T-cell (primary cell): ENCODE data around the gene ZBED5. TPM values are rescaled to one million over a fixed set of nuclear protein-coding genes. Genes with fewer than 3 reads are reported as not detected.

ENCODE experiments used
- ATAC-seq, 4 experiments: fragments of 200-7000 bp in 3 of 4; fragments of 150-1000 bp in 1 of 4; cut with Tn5 transposase; replicated peaks in 1 of 4; 1 replicate in 3 of 4; 2 replicates in 1 of 4; pipeline ENCODE4 v1.10.0; 2021; ENCODE audit warnings: moderate library complexity in 3 of 4, mild to moderate bottlenecking in 2 of 4, moderate number of reproducible peaks in 1 of 4
- CTCF ChIA-PET, 2 donors: fragments of 300-600 bp; sonication (Branson Sonifier 250); formaldehyde crosslinking; loops; one replicate each; lab custom pipeline; 2022; ENCODE audit warnings: antibody characterized with exemption in 2 of 2; lab: Charles Lee
- POLR2A ChIA-PET, 2 donors: fragments of 300-600 bp; sonication (Branson Sonifier 250); formaldehyde crosslinking; loops; one replicate each; lab custom pipeline; 2022; ENCODE audit warnings: antibody characterized with exemption in 2 of 2; lab: Charles Lee
- DNase-seq, 35 experiments: peaks; one replicate each; pipeline versions ENCODE4 v3.0.0 to v3.0.0-alpha.2; 2013 to 2023
- H3K27ac ChIP-seq: one replicate; pipeline ENCODE4 v1.5.1; 2013; ENCODE audit warnings: low read length
- H3K27me3 ChIP-seq, 2 experiments: replicated peaks in 1 of 2; 1 replicate in 1 of 2; 2 replicates in 1 of 2; pipeline versions ENCODE4 v1.6.1 to v1.7.0; 2013; ENCODE audit warnings: low read length in 1 of 2, mixed read lengths in 1 of 2; ENCODE audit not compliant: control insufficient read depth in 2 of 2, insufficient read depth in 2 of 2; ENCODE audit errors: extremely low read depth in 1 of 2
- H3K36me3 ChIP-seq, 2 donors: 1 replicate in 1 of 2; 2 replicates in 1 of 2; pipeline versions ENCODE4 v1.6.1 to v1.7.0; 2013; ENCODE audit warnings: low read length in 1 of 2; ENCODE audit not compliant: control insufficient read depth in 2 of 2, insufficient read depth in 1 of 2; ENCODE audit errors: extremely low read depth in 1 of 2
- H3K4me1 ChIP-seq, 2 experiments: 1 replicate in 1 of 2; 2 replicates in 1 of 2; pipeline versions ENCODE4 v1.6.1 to v1.7.0; 2013; ENCODE audit warnings: low read length in 2 of 2, mixed read lengths in 1 of 2; ENCODE audit not compliant: insufficient read depth in 2 of 2, control insufficient read depth in 1 of 2; ENCODE audit errors: extremely low read depth in 1 of 2
- H3K4me3 ChIP-seq, 2 donors: 1 replicate in 1 of 2; 2 replicates in 1 of 2; pipeline versions ENCODE4 v1.5.1 to v1.7.0; 2013; ENCODE audit warnings: mild to moderate bottlenecking in 2 of 2, low read length in 1 of 2, moderate library complexity in 1 of 2; ENCODE audit not compliant: control insufficient read depth in 1 of 2; ENCODE audit errors: extremely low read depth in 1 of 2
- H3K9me3 ChIP-seq: 2 replicates; pipeline ENCODE4 v1.7.0; 2013
- H3K27ac Mint-ChIP-seq, 2 donors: one replicate each; pipeline ENCODE4 v1.8.0; 2020 to 2021; ENCODE audit warnings: mild to moderate bottlenecking in 2 of 2, mixed read lengths in 2 of 2
- H3K27me3 Mint-ChIP-seq, 2 donors: one replicate each; pipeline ENCODE4 v1.8.0; 2021 to 2022; ENCODE audit warnings: mixed read lengths in 2 of 2
- H3K36me3 Mint-ChIP-seq: one replicate; pipeline ENCODE4 v1.8.0; 2021; ENCODE audit warnings: mixed read lengths
- H3K4me1 Mint-ChIP-seq, 3 donors: one replicate each; pipeline ENCODE4 v1.8.0; 2020 to 2022; ENCODE audit warnings: mixed read lengths in 3 of 3, mild to moderate bottlenecking in 1 of 3
- H3K4me3 Mint-ChIP-seq, 3 donors: one replicate each; pipeline ENCODE4 v1.8.0; 2020 to 2022; ENCODE audit warnings: mild to moderate bottlenecking in 3 of 3, mixed read lengths in 3 of 3, moderate library complexity in 3 of 3
- H3K9me3 Mint-ChIP-seq, 3 donors: one replicate each; pipeline ENCODE4 v1.8.0; 2020 to 2022; ENCODE audit warnings: mixed read lengths in 3 of 3
- whole genome bisulfite sequencing: methylation state at CpG from one replicate; pipeline ENCODE4 v1.1.5; 2013; ENCODE audit warnings: missing lambda C conversion rate; ENCODE audit not compliant: insufficient coverage; 5-methylcytosine and 5-hydroxymethylcytosine counted together
- total RNA-seq, 35 experiments: library from RNA in 6 of 35; stranded (reverse) in 6 of 35; fragments of 120-200 nt in 1 of 35; gene quantifications; one replicate each; pipeline versions ENCODE4 v1.2.1 to v1.2.4 and lab custom pipeline; 2013 to 2026

The ZBED5 gene
- total RNA-seq, 5 donors from 2014 or later (not counting 1 experiment from before 2014, with no cell fraction given): 70.1 to 112 (median 106) TPM

DNA sequence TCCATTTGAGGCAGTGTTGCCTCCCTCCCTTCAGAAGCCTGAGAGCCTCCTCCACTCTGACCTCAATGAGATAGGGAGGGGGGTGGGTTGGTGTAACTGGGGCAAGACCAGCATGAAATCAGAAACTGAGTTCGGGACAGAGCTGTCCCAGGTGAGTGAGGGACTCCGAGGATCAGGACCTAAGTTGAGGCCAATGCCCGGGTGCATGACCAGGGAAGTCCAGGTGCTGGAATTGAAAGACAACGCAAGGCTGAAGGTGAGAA lies 40.8 kb upstream of the ZBED5 start:
- peaks cover 4 to 19% (median 6%) of the 10 kb centered on the region in 3 donors for H3K4me1 Mint-ChIP-seq
- WGBS: 85% methylated on average over 4 of the region's 4 CpGs
- no peak overlapping the region for H3K27ac Mint-ChIP-seq
- no peaks in the 10 kb centered on the region for H3K9me3 ChIP-seq
- H3K4me3 Mint-ChIP-seq: no peak overlapping the region
- H3K4me3 ChIP-seq: no peak overlapping the region
- no peak overlapping the region for H3K27ac ChIP-seq
- no peaks in the 10 kb centered on the region for H3K36me3 ChIP-seq
- no peaks in the 10 kb centered on the region for H3K36me3 Mint-ChIP-seq
- CTCF ChIA-PET: no interaction called here
- H3K4me1 ChIP-seq: peaks cover 0 to 5% of the 10 kb centered on the region in 2 experiments
- POLR2A ChIA-PET: no interaction called here
- peaks cover 0 to 10% of the 10 kb centered on the region in 2 experiments for H3K27me3 ChIP-seq
- peaks cover 7 to 8% of the 10 kb centered on the region in 2 donors for H3K27me3 Mint-ChIP-seq
- H3K9me3 Mint-ChIP-seq: no peaks in the 10 kb centered on the region
- no peak for ATAC-seq
- DNase-seq: no peak

DNA sequence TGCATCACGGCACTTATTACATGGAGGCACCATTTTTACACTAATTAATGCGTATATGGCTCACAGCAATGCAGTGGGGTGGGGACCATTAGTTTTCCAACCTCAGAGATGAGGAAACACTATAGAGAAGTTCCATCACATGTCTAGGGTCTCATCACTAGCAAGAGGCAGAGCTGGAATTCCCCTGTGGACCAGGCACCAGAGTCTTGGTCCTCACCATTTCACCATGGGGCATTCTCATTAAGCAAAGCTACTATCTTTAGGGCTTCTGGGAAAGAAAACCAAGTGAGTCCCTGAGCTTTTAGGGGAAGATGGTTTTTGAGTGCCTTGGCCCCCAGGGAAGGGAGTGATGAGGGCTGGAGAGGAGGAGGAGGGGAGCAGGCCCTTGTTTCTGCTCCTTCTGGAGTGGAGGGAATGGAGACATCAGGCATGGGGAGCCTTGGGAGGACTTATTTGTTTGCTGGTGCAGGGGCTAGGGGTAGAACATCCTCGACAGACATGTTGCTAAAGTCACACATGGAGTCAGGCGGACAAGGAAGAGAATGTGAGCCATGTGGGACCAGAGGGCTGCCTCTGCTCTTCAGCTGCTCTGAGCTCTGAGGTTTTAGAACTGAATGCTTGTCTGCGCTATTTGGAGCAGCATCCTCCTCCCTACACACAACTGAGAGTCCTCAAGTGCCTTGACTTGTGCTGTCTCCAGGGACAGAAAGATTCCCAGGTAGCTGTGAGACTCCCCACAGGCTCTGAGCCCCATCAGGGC lies 40.3 kb upstream of the ZBED5 start:
- CTCF ChIA-PET: interaction anchor here in 1 of 2 donors (0.7 kb wide), 1 partner anchor 17 kb away, joined by 3 read pairs; no protein-coding TSS in a partner anchor

DNA sequence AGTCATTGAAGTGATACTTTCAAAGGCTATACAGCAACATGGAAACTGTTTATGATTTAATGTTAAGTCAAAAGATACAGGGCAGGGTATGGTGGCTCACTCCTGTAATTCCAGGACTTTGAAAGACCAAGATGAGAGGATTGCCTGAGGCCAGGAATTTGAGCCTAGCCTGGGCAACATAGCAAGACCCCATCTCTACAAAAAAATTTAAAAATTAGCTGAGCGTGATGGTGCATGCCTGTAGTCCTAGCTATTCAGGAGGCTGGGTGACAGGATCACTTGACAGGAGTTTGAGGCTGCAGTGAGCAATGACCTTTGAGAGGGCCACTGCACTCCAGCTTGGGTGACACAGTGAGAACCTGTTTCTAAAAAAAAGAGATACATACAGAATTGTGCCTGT lies 39.3 kb upstream of the ZBED5 start:
- WGBS: 100% methylated on average over 1 of the region's 1 CpG
- CTCF ChIA-PET: no interaction called here

More for the DNA sequence above, 40.3 kb upstream of the ZBED5 start:
- H3K4me1 Mint-ChIP-seq: peaks cover 4 to 19% (median 6%) of the 10 kb centered on the region in 3 donors
- no peaks in the 10 kb centered on the region for H3K36me3 ChIP-seq
- no peak overlapping the region for H3K4me3 ChIP-seq
- ATAC-seq (no peak), DNase-seq (no peak)
- 70% methylated on average over 2 of the region's 5 CpGs for WGBS
- peaks cover 0 to 5% of the 10 kb centered on the region in 2 experiments for H3K4me1 ChIP-seq
- H3K27me3 ChIP-seq: peaks cover 0 to 4% of the 10 kb centered on the region in 2 experiments
- no peaks in the 10 kb centered on the region for H3K9me3 ChIP-seq
- no peak overlapping the region for H3K4me3 Mint-ChIP-seq
- no peak overlapping the region for H3K27ac ChIP-seq
- H3K9me3 Mint-ChIP-seq: no peaks in the 10 kb centered on the region
- H3K36me3 Mint-ChIP-seq: no peaks in the 10 kb centered on the region
- H3K27ac Mint-ChIP-seq: no peak overlapping the region
- peaks cover 3 to 6% of the 10 kb centered on the region in 2 donors for H3K27me3 Mint-ChIP-seq
- POLR2A ChIA-PET: no interaction called here

DNA sequence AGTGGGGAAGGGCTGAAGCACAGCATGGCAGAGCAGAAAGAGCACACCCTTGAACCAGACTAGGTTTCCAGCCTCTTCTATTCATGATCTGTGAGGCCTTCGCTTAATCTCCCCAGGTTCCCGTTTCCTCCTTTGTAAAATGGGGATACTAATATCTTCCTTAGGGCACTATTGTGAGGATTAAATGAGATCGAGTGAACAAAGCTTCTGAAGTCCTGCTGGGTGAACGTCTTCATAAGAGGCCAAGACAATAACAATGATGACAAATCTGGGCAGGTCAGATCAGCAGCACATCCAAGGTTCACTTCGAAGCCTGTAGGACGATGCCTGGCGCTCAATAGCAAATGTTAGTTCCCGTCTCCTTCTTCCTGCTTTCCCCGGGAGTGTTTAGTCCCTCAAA lies 38.6 kb upstream of the ZBED5 start:
- no peak overlapping the region for H3K27ac ChIP-seq
- CTCF ChIA-PET: no interaction called here
- POLR2A ChIA-PET: no interaction called here
- H3K4me3 ChIP-seq: no peak overlapping the region
- Mint-ChIP-seq H3K4me3 (no peak overlapping the region), H3K27ac (no peak overlapping the region), H3K4me1 (peaks cover 4 to 19% (median 6%) of the 10 kb centered on the region in 3 donors), H3K36me3 (no peaks in the 10 kb centered on the region), H3K27me3 (no peaks in the 10 kb centered on the region), H3K9me3 (no peaks in the 10 kb centered on the region)
- H3K4me1 ChIP-seq: peaks cover 0 to 5% of the 10 kb centered on the region in 2 experiments
- H3K27me3 ChIP-seq: peaks cover 0 to 3% of the 10 kb centered on the region in 2 experiments
- WGBS: 97% methylated on average over 7 of the region's 9 CpGs
- no peak for ATAC-seq
- H3K36me3 ChIP-seq: no peaks in the 10 kb centered on the region
- no peak for DNase-seq
- H3K9me3 ChIP-seq: no peaks in the 10 kb centered on the region

More for the DNA sequence above, 39.3 kb upstream of the ZBED5 start:
- H3K27ac Mint-ChIP-seq: no peak overlapping the region
- H3K27ac ChIP-seq: no peak overlapping the region
- no peak overlapping the region for H3K4me3 ChIP-seq
- peaks cover 0 to 5% of the 10 kb centered on the region in 2 experiments for H3K4me1 ChIP-seq
- H3K9me3 Mint-ChIP-seq: no peaks in the 10 kb centered on the region
- DNase-seq: no peak
- ATAC-seq: no peak
- H3K4me3 Mint-ChIP-seq: no peak overlapping the region
- no peaks in the 10 kb centered on the region for H3K9me3 ChIP-seq
- H3K27me3 Mint-ChIP-seq: no peaks in the 10 kb centered on the region
- POLR2A ChIA-PET: no interaction called here
- peaks cover 4 to 19% (median 6%) of the 10 kb centered on the region in 3 donors for H3K4me1 Mint-ChIP-seq
- H3K27me3 ChIP-seq: peaks cover 0 to 3% of the 10 kb centered on the region in 2 experiments
- no peaks in the 10 kb centered on the region for H3K36me3 Mint-ChIP-seq
- no peaks in the 10 kb centered on the region for H3K36me3 ChIP-seq

DNA sequence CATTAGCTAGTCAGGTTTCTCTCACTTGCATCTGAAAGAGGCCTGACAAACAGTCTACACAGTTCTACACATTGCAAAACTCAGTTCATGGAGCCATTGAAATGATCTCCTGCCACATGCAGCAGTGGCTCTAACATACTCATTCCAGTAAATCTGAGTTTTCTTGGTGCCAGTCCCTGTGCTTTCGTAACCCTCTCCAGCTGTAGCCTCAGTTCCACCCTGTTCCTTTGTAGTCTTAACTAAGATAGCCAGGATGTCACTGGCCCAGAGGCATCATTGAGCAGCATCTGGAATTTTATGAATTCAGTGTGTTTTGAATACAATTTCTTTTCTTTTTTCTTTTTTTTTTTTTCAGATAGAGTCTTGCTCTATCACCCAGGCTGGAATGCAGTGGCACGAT lies 37.4 kb upstream of the ZBED5 start:
- Histone ChIP-seq H3K36me3 (no peaks in the 10 kb centered on the region), H3K9me3 (no peaks in the 10 kb centered on the region), H3K4me1 (peaks cover 0 to 5% of the 10 kb centered on the region in 2 experiments), H3K4me3 (no peak overlapping the region), H3K27me3 (peaks cover 0 to 3% of the 10 kb centered on the region in 2 experiments), H3K27ac (no peak overlapping the region)
- Mint-ChIP-seq H3K36me3 (peaks cover 2% of the 10 kb centered on the region), H3K27me3 (no peaks in the 10 kb centered on the region), H3K4me3 (no peak overlapping the region), H3K9me3 (peaks cover 3 to 6% (median 4%) of the 10 kb centered on the region in 3 donors), H3K4me1 (peaks cover 4 to 13% (median 6%) of the 10 kb centered on the region in 3 donors), H3K27ac (no peak overlapping the region)
- WGBS: 82% methylated on average over 2 of the region's 2 CpGs
- DNase-seq: no peak
- POLR2A ChIA-PET: interaction anchor here (0.6 kb wide), 2 partner anchors 26 to 482 kb away, joined by 4 to 7 read pairs; no protein-coding TSS in a partner anchor
- ATAC-seq: no peak
- CTCF ChIA-PET: no interaction called here

DNA sequence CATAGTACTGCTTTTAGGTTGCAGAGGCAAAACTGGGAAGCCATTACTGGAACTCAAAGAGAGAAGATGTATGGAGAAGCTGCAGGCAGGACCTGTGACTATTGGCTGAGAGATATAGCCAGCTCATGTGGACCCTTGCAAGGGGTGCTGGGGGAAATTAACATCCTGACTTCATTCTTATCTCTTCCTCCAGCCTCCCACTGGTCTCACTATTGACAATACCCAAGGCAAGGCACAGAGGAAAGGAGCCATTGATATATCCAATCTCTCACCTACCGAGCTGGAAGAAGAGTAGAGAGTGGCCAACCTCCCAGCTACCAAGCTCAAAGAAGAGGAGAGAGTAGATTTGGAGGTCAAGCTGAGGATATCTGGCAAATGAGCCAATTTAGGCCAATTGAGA lies 36.8 kb upstream of the ZBED5 start:
- Histone ChIP-seq H3K27me3 (peaks cover 0 to 3% of the 10 kb centered on the region in 2 experiments), H3K36me3 (no peaks in the 10 kb centered on the region), H3K4me3 (no peak overlapping the region), H3K27ac (no peak overlapping the region), H3K9me3 (no peaks in the 10 kb centered on the region), H3K4me1 (peaks cover 0 to 4% of the 10 kb centered on the region in 2 experiments)
- Mint-ChIP-seq H3K36me3 (peaks cover 8% of the 10 kb centered on the region), H3K27me3 (no peaks in the 10 kb centered on the region), H3K27ac (no peak overlapping the region), H3K4me3 (no peak overlapping the region), H3K9me3 (peaks cover 5 to 12% (median 8%) of the 10 kb centered on the region in 3 donors), H3K4me1 (peaks cover under 1 to 8% (median 6%) of the 10 kb centered on the region in 3 donors)
- no peak for DNase-seq
- no CpG with 5 or more reads among the region's 1 CpG for WGBS
- ATAC-seq: no peak
- ChIA-PET POLR2A (interaction anchor here in 1 of 2 donors (0.6 kb wide), 1 partner anchor 15 kb away, joined by 6 read pairs; no protein-coding TSS in a partner anchor), CTCF (interaction anchor here (0.7 to 1.6 kb wide), 2 partner anchors 16 to 252 kb away, joined by 3 read pairs; no protein-coding TSS in a partner anchor)
